IMR-90 (cell line): Measurements from ENCODE around the gene SPDYE2B.
"Not testable (repeated sequence)": the region's sequence is repeated elsewhere in the genome, so short reads cannot be mapped to it uniquely, and the experiment has no call there.

Source experiments
- BHLHE40 ChIP-seq: fragments of 150-350 bp; IDR thresholded peaks from 2 replicates; pipeline ENCODE4 v1.6.1; 2016; ENCODE audit warnings: mild to moderate bottlenecking, low read depth, low read length
- CEBPB ChIP-seq: IDR thresholded peaks from 2 replicates; pipeline ENCODE4 v1.6.1; 2012; ENCODE audit warnings: low read depth, low read length, improper control_type of control experiment
- CHD1 ChIP-seq: IDR thresholded peaks from 2 replicates; pipeline ENCODE4 v1.6.1; 2012; ENCODE audit warnings: low read depth, low read length, improper control_type of control experiment
- FOS ChIP-seq: fragments of 150-350 bp; IDR thresholded peaks from 2 replicates; pipeline ENCODE4 v1.6.1; 2016; ENCODE audit warnings: low read depth, low read length
- MAFK ChIP-seq: IDR thresholded peaks from 2 replicates; pipeline ENCODE4 v1.6.1; 2012; ENCODE audit warnings: low read depth, low read length, improper control_type of control experiment
- MAZ ChIP-seq: IDR thresholded peaks from 2 replicates; pipeline ENCODE4 v1.6.1; 2012; ENCODE audit warnings: low read depth, mild to moderate bottlenecking, low read length, improper control_type of control experiment, moderate library complexity, borderline replicate concordance
- MXI1 ChIP-seq: IDR thresholded peaks from 2 replicates; pipeline ENCODE4 v1.6.1; 2012; ENCODE audit warnings: low read depth, mild to moderate bottlenecking, low read length, moderate library complexity, borderline replicate concordance
- POLR2A ChIP-seq: IDR thresholded peaks from 2 replicates; pipeline ENCODE4 v1.6.1; 2012; ENCODE audit warnings: mild to moderate bottlenecking, low read depth, low read length
- RAD21 ChIP-seq: IDR thresholded peaks from 2 replicates; pipeline ENCODE4 v1.6.1; 2012; ENCODE audit warnings: low read length, improper control_type of control experiment
- RCOR1 ChIP-seq: IDR thresholded peaks from 2 replicates; pipeline ENCODE4 v1.6.1; 2012; ENCODE audit warnings: mild to moderate bottlenecking, low read length, improper control_type of control experiment; ENCODE audit not compliant: insufficient replicate concordance
- SMC3 ChIP-seq: fragments of 150-350 bp; IDR thresholded peaks from 2 replicates; pipeline ENCODE4 v1.6.1; 2016; ENCODE audit warnings: low read depth, mild to moderate bottlenecking, antibody characterized with exemption, low read length, moderate library complexity
- TF ChIP-seq, protein P1 (sequence below): conservative IDR thresholded peaks from 2 replicates; pipeline ENCODE4 v1.5.1; 2012; ENCODE audit warnings: mild to moderate bottlenecking, low read depth, low read length, improper control_type of control experiment

DNA sequence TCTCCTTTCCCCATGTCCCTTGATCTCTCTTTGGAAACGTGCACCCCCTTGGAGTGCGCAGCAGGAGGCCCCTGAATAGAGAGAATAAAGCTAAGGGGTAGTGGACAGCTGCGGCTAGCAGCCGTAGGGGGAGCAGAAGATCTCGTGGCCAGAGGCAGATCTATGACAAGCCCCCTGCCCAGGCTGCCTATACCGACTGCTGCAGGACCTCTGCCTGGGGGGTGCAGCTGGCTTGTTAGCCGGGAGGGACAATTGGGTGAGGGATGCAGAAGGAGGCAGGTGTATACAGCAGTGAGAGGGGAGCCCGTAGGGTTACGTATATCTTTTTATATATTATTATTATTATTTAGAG, 21.8 kb downstream of the SPDYE2B start:
- not testable (repeated sequence) for TF ChIP-seq BHLHE40, POLR2A, RAD21, FOS, SMC3, CEBPB, CHD1, RCOR1, MAZ, MXI1, MAFK
- TF ChIP-seq, protein P1, sequence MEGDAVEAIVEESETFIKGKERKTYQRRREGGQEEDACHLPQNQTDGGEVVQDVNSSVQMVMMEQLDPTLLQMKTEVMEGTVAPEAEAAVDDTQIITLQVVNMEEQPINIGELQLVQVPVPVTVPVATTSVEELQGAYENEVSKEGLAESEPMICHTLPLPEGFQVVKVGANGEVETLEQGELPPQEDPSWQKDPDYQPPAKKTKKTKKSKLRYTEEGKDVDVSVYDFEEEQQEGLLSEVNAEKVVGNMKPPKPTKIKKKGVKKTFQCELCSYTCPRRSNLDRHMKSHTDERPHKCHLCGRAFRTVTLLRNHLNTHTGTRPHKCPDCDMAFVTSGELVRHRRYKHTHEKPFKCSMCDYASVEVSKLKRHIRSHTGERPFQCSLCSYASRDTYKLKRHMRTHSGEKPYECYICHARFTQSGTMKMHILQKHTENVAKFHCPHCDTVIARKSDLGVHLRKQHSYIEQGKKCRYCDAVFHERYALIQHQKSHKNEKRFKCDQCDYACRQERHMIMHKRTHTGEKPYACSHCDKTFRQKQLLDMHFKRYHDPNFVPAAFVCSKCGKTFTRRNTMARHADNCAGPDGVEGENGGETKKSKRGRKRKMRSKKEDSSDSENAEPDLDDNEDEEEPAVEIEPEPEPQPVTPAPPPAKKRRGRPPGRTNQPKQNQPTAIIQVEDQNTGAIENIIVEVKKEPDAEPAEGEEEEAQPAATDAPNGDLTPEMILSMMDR = not testable (repeated sequence)
